K562 (cell line): ENCODE data around the gene ALOX5. TPM values are rescaled to one million over a fixed set of nuclear protein-coding genes. Genes with fewer than 3 reads are reported as not detected.
"Not testable (repeated sequence)": the region's sequence is repeated elsewhere in the genome, so short reads cannot be mapped to it uniquely, and the experiment has no call there.

Source experiments
- ATAC-seq: fragments of 200-7000 bp; cut with Tn5 transposase; 3 replicates; pipeline ENCODE4 v1.9.1; 2020; ENCODE audit warnings: moderate library complexity
- BruUV-seq: library from RNA; stranded (reverse); fragments of 400-500 nt; replicated peaks from 2 replicates; lab custom pipeline; 2021; lab: Mats Ljungman, UMichigan
- CTCF ChIA-PET: fragments of 300-600 bp; formaldehyde crosslinking; extraction: SDS; loops from one replicate; lab custom pipeline; 2021; ENCODE audit warnings: low intra/inter-chr PET ratio; lab: Yijun Ruan, JAX
- POLR2A ChIA-PET: fragments of 300-600, 350-650 bp; sonication (Branson Sonifier 250); formaldehyde crosslinking; extraction: SDS; loops from one replicate; lab custom pipeline; 2021; ENCODE audit warnings: antibody characterized with exemption, inconsistent platforms; lab: Yijun Ruan, JAX
- DNase-seq, 4 experiments: peaks; one replicate each; pipeline versions ENCODE4 v3.0.0 to v3.0.0-alpha.2; 2011 to 2018; ENCODE audit warnings: low spot score in 3 of 4, mixed read lengths in 3 of 4; ENCODE audit errors: extremely low read depth in 1 of 4
- FAIRE-seq: peaks from 2 replicates; lab custom pipeline; 2011; peaks lifted over from hg19 to GRCh38; lab: Jason Lieb, UNC
- H2AFZ ChIP-seq: 2 replicates; pipeline ENCODE4 v1.6.0; 2011; ENCODE audit warnings: low read depth, low read length, control low read depth, inconsistent platforms
- H3K27ac ChIP-seq: fragments of 200-600 bp; 3 replicates; pipeline ENCODE4 v1.8.0; 2011; ENCODE audit warnings: low read depth, mild to moderate bottlenecking, control low read depth, inconsistent platforms, low read length, moderate library complexity, mixed read lengths; ENCODE audit errors: extremely low read depth
- H3K27me3 ChIP-seq, 2 experiments: fragments of 300-600 bp in 1 of 2; 2 replicates in 1 of 2; 3 replicates in 1 of 2; pipeline versions ENCODE4 v1.6.0 to v1.8.0; 2011; ENCODE audit warnings: inconsistent platforms in 2 of 2, low read length in 2 of 2, mild to moderate bottlenecking in 1 of 2, mixed read lengths in 1 of 2, moderate library complexity in 1 of 2; ENCODE audit not compliant: control insufficient read depth in 2 of 2, insufficient read depth in 2 of 2
- H3K36me3 ChIP-seq: fragments of 300-600 bp; 3 replicates; pipeline ENCODE4 v1.8.0; 2011; ENCODE audit warnings: mild to moderate bottlenecking, low read length, inconsistent platforms; ENCODE audit not compliant: control insufficient read depth, insufficient read depth
- H3K4me1 ChIP-seq, 2 experiments: fragments of 200-600 bp in 1 of 2; replicated peaks in 1 of 2; 2 replicates in 1 of 2; 3 replicates in 1 of 2; pipeline versions ENCODE4 v1.5.1 to v1.8.0; 2011; ENCODE audit warnings: inconsistent platforms in 2 of 2, low read length in 2 of 2, mild to moderate bottlenecking in 1 of 2, mixed read lengths in 1 of 2, moderate library complexity in 1 of 2; ENCODE audit not compliant: control insufficient read depth in 2 of 2, insufficient read depth in 2 of 2
- H3K4me2 ChIP-seq: 2 replicates; pipeline ENCODE4 v1.6.1; 2011; ENCODE audit warnings: low read length, control low read depth, inconsistent platforms, mixed read lengths; ENCODE audit not compliant: insufficient read depth
- H3K4me3 ChIP-seq: fragments of 200-600 bp; sonication (generic), shearing (Covaris generic); 2 replicates; pipeline ENCODE4 v1.5.1; 2016; ENCODE audit warnings: control low read depth, inconsistent platforms
- H3K79me2 ChIP-seq: fragments of 200-600 bp; 3 replicates; pipeline ENCODE4 v1.8.0; 2011; ENCODE audit warnings: low read length, inconsistent platforms; ENCODE audit not compliant: control insufficient read depth, insufficient read depth
- H3K9ac ChIP-seq, 2 experiments: 2 replicates each; pipeline versions ENCODE4 v1.6.0 to v1.6.1; 2011; ENCODE audit warnings: low read depth in 2 of 2, low read length in 2 of 2, control low read depth in 1 of 2, inconsistent platforms in 1 of 2, mild to moderate bottlenecking in 1 of 2, mixed read lengths in 1 of 2; ENCODE audit not compliant: insufficient read depth in 1 of 2
- H3K9me1 ChIP-seq: one replicate; pipeline ENCODE4 v1.6.0; 2011; ENCODE audit warnings: inconsistent platforms, mild to moderate bottlenecking, low read length, moderate library complexity; ENCODE audit not compliant: control insufficient read depth, insufficient read depth
- H3K9me3 ChIP-seq: replicated peaks from 2 replicates; pipeline ENCODE4 v1.5.1; 2011; ENCODE audit warnings: low read depth, low read length, inconsistent platforms; ENCODE audit not compliant: control insufficient read depth, insufficient read depth
- H4K20me1 ChIP-seq: replicated peaks from 2 replicates; pipeline ENCODE4 v1.6.1; 2011; ENCODE audit warnings: low read length, inconsistent platforms, mixed read lengths; ENCODE audit not compliant: control insufficient read depth, insufficient read depth
- ARID1B ChIP-seq: fragments of 450-650 bp; IDR thresholded peaks from 2 replicates; pipeline ENCODE4 v1.6.1; 2016; ENCODE audit warnings: antibody characterized with exemption, mild to moderate bottlenecking, inconsistent platforms
- ATF6 ChIP-seq: sonication (generic); formaldehyde crosslinking; IDR thresholded peaks from 2 replicates; pipeline ENCODE4 v1.4.0; 2020; ENCODE audit warnings: mild to moderate bottlenecking, missing genetic modification reagents
- CBFA2T2 ChIP-seq: fragments of 450-650 bp; conservative IDR thresholded peaks from 2 replicates; pipeline ENCODE4 v1.6.1; 2017; ENCODE audit warnings: mild to moderate bottlenecking
- CBFA2T3 ChIP-seq: fragments of 450-650 bp; IDR thresholded peaks from 2 replicates; pipeline ENCODE4 v1.6.1; 2017
- GATA2 ChIP-seq: sonication (generic); formaldehyde crosslinking; IDR thresholded peaks from 2 replicates; pipeline ENCODE4 v1.4.0; 2020; ENCODE audit warnings: mild to moderate bottlenecking, missing genetic modification reagents
- MAZ ChIP-seq, 2 experiments: fragments of 450-650 bp in 1 of 2; sonication (generic) in 1 of 2; formaldehyde crosslinking; IDR thresholded peaks in 1 of 2; conservative IDR thresholded peaks in 1 of 2; 2 replicates each; pipeline versions ENCODE4 v1.4.0 to v1.5.0; 2020; ENCODE audit warnings: mild to moderate bottlenecking in 1 of 2, missing genetic modification reagents in 1 of 2
- MTA2 ChIP-seq: fragments of 450-650 bp; IDR thresholded peaks from 2 replicates; pipeline ENCODE4 v1.6.1; 2016; ENCODE audit warnings: low read depth
- NCOR1 ChIP-seq: fragments of 450-650 bp; IDR thresholded peaks from 2 replicates; pipeline ENCODE4 v1.6.1; 2016; ENCODE audit warnings: mild to moderate bottlenecking, moderate library complexity
- NFE2L1 ChIP-seq: fragments of 450-650 bp; IDR thresholded peaks from 2 replicates; pipeline ENCODE4 v1.6.1; 2016; ENCODE audit warnings: missing genetic modification characterization, low read depth, mild to moderate bottlenecking, missing compliant biosample characterization, moderate library complexity, borderline replicate concordance
- TAL1 ChIP-seq: fragments of 450-650 bp; IDR thresholded peaks from 2 replicates; pipeline ENCODE4 v1.6.1; 2016; ENCODE audit warnings: mild to moderate bottlenecking
- ZNF316 ChIP-seq: fragments of 450-650 bp; IDR thresholded peaks from 2 replicates; pipeline ENCODE4 v1.6.1; 2016
- WGBS: fragments of 100-300 bp; shearing (Covaris generic); methylation state at CpG from one replicate; pipeline ENCODE4 v1.1.6; 2016; ENCODE audit warnings: low coverage, mixed read lengths; ENCODE audit not compliant: insufficient coverage; ENCODE audit errors: missing lambda C conversion rate; 5-methylcytosine and 5-hydroxymethylcytosine counted together
- in situ Hi-C: fragments of 300-500 bp; cut with MboI; formaldehyde crosslinking; loops from 4 replicates; pipeline ENCODE4 v1.15.0; 2018; ENCODE audit warnings: inconsistent platforms, mixed read lengths
- intact Hi-C: fragments of 100-400 bp; cut with micrococcal nuclease; formaldehyde crosslinking; loops from 2 replicates; pipeline ENCODE4 v1.14.2; 2022
- polyA plus RNA-seq, 8 experiments: library from polyadenylated mRNA; depleted of rRNA in 4 of 8; stranded (reverse) in 5 of 8; unstranded in 3 of 8; fragments of >200 nt; fragmentation: Nextera tagmentation in 2 of 8; fragmentation: Illumina TruSeq in 1 of 8; extraction: Ambion mirVana in 2 of 8; extraction: Trizol in 1 of 8; gene quantifications; 2 replicates each; pipeline versions ENCODE4 v1.2.1 to v1.2.3, GENCODE V29; 2011 to 2014; ENCODE audit warnings: inconsistent platforms in 1 of 8, missing spikeins in 1 of 8
- total RNA-seq, 7 experiments: library from RNA; depleted of rRNA in 6 of 7; stranded (reverse); fragments of >200 nt in 6 of 7; fragmentation: Illumina TruSeq in 2 of 7; extraction: Trizol in 2 of 7; gene quantifications; 2 replicates each; pipeline versions ENCODE4 v1.2.1 to v1.2.3, GENCODE V29; 2011 to 2021; ENCODE audit warnings: low replicate concordance in 1 of 7

ALOX5 gene
- total and polyA plus RNA-seq, 9 of the 15 experiments (the other 6 are each of a cell fraction or from before 2014, with no cell fraction given), result 0.10 to 2.4 (median 1.4) TPM

GRCh38 chr10:45339894-45340293, 34.1 kb upstream of the ALOX5 start (continued):
- TF ChIP-seq ATF6 (CRISPR knock-in tag) (no peak), NFE2L1 (tag) (peak; percentile 35), ZNF316 (peak; percentile 62), GATA2 (CRISPR knock-in tag) (no peak)

DNA sequence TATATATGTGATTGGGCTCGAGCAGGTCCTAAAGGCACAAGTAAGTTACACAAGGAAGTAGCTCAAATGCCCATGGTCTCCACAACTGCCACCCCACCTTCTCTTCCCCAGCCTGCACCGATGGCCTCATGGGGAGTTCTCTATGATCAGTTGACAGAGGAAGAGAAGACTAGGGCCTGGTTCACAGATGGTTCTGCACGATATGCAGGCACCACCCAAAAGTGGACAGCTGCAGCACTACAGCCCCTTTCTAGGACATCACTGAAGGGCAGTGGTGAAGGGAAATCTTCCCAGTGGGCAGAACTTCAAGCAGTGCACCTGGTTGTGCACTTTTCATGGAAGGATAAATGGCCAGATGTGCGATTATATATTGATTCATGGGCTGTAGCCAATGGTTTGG, 33.6 kb upstream of the ALOX5 start:
- 4% methylated on average over 4 of the region's 4 CpGs for WGBS
- FAIRE-seq, BruUV-seq: not testable (repeated sequence)

GRCh38 chr10:45346652-45347335, 27.2 kb upstream of the ALOX5 start:
- POLR2A ChIA-PET, H3K36me3 ChIP-seq: not testable (repeated sequence)

More for the DNA sequence above, 33.6 kb upstream of the ALOX5 start:
- CTCF ChIA-PET, ATAC-seq, H3K4me2 ChIP-seq, H3K9me1 ChIP-seq, H3K27me3 ChIP-seq, intact Hi-C loops, H4K20me1 ChIP-seq, H3K27ac ChIP-seq, POLR2A ChIA-PET, H3K36me3 ChIP-seq, H3K79me2 ChIP-seq, H3K4me3 ChIP-seq, H3K9me3 ChIP-seq, H2AFZ ChIP-seq, H3K4me1 ChIP-seq, H3K9ac ChIP-seq, in situ Hi-C loops: not testable (repeated sequence)
- TF ChIP-seq MAZ (CRISPR knock-in tag; conservative IDR thresholded peaks at IDR 0.05 in 1 of 2, IDR thresholded peaks at IDR 0.05 in 1 of 2) (peak in 1 of 2 experiments; percentile 32; a peak in 1 of 4 replicates), ARID1B (peak; percentile 48), CBFA2T2 (0 out of 2 replicates have a peak, but pooled peaks have one; percentile 44), NCOR1 (peak; percentile 33; the same call in 1 of the 2 replicates), CBFA2T3 (peak; percentile 55), MTA2 (peak; percentile 44; the same call in 1 of the 2 replicates), TAL1 (peak; percentile 50; the same call in 1 of the 2 replicates)
- peak in 1 of 4 experiments; percentile 17 for DNase-seq

More at GRCh38 chr10:45346652-45347335, 27.2 kb upstream of the ALOX5 start:
- BruUV-seq, H4K20me1 ChIP-seq, intact Hi-C loops, H3K4me1 ChIP-seq, H3K9me1 ChIP-seq, H3K9ac ChIP-seq, H2AFZ ChIP-seq, H3K9me3 ChIP-seq, CTCF ChIA-PET, FAIRE-seq, H3K27me3 ChIP-seq, DNase-seq, H3K27ac ChIP-seq, ATAC-seq, H3K4me3 ChIP-seq, H3K79me2 ChIP-seq, in situ Hi-C loops, H3K4me2 ChIP-seq: not testable (repeated sequence)
- 25% methylated on average over 18 of the region's 24 CpGs for WGBS
